GM20000 (cell line): ENCODE results near the gene CDKN2B.

Experiments
- DNase-seq: peaks from one replicate; pipeline ENCODE4 v3.0.0; 2012; ENCODE audit warnings: low spot score
- TF ChIP-seq, protein P1 (sequence below): IDR thresholded peaks from 2 replicates; pipeline ENCODE4 v1.5.1; 2012; ENCODE audit warnings: mild to moderate bottlenecking, control low read depth; ENCODE audit errors: extremely low read depth, missing control alignments

Gene CDKN2B

DNA sequence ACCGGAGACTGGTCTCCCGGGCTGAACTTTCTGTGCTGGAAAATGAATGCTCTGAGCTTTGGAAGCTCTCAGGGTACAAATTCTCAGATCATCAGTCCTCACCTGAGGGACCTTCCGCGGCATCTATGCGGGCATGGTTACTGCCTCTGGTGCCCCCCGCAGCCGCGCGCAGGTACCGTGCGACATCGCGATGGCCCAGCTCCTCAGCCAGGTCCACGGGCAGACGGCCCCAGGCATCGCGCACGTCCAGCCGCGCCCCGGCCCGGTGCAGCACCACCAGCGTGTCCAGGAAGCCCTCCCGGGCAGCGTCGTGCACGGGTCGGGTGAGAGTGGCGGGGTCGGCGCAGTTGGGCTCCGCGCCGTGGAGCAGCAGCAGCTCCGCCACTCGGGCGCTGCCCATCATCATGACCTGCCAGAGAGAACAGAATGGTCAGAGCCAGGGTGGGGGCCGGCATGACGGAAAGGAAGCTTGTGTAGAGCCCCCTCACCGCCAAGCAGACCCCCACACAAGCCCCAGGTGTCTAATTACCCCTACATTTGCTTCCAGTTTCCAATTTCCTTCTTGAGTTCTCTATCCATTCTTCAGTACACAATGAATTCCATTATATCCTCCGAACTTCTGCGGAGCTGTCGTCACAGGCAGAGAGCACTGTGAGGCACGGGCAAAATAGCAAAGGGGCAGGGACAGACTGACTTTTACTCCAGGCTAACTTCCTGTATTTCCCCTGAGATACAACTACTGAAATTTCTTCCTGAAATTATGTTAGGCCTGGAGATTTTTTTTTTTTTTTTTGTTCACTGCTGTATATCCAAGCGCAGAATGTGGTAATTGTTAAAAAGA, 38.1 kb downstream of the CDKN2B start:
- DNase-seq = no peak
- TF ChIP-seq, protein P1, sequence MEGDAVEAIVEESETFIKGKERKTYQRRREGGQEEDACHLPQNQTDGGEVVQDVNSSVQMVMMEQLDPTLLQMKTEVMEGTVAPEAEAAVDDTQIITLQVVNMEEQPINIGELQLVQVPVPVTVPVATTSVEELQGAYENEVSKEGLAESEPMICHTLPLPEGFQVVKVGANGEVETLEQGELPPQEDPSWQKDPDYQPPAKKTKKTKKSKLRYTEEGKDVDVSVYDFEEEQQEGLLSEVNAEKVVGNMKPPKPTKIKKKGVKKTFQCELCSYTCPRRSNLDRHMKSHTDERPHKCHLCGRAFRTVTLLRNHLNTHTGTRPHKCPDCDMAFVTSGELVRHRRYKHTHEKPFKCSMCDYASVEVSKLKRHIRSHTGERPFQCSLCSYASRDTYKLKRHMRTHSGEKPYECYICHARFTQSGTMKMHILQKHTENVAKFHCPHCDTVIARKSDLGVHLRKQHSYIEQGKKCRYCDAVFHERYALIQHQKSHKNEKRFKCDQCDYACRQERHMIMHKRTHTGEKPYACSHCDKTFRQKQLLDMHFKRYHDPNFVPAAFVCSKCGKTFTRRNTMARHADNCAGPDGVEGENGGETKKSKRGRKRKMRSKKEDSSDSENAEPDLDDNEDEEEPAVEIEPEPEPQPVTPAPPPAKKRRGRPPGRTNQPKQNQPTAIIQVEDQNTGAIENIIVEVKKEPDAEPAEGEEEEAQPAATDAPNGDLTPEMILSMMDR = no peak

DNA sequence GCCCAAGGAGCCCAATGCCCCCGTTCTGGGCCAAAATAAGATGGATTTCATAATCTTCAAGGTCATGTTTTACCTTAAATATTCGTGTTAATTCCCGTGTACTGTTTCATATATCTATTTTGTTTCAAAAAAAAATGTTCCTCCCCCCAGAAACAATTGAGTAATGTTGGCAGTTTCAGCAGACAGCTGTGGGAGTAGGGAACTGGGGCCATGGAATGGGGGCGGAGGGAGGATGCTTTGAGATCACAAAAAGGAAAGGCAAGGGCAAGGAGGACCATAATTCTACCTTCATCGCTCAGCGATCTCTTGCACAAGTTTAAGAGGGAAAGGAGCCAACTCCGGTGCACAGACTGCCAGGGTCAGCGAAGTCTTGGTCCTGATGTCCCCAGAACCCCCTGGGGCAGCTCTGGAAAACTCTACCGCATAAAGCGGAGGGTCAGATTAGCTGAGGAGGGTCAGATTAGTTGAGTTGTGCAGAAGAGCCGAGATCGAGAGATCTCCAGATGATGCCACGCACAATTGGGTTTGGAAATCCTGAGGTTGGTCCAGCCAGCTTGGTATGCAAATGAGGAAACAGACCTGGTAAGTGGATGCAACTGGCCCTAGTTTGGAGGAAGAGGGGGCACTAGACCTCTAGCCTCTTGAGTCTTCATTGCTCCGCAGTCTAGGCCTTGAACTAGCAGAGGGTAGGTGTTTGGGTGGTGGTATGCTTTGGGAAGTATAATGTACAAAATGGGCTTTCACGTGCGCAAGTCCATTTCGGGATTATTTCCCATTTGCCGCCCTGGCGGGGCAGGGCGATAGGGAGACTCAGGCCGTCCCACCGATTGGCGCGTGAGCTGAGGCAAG, 38.9 kb downstream of the CDKN2B start:
- TF ChIP-seq, protein P1 = no peak
- no peak for DNase-seq

- TF ChIP-seq, protein P1 = no peak
- DNase-seq = no peak
Measured at GRCh38 chr9:21969011-21969940, 39.8 kb downstream of the CDKN2B start.

DNA sequence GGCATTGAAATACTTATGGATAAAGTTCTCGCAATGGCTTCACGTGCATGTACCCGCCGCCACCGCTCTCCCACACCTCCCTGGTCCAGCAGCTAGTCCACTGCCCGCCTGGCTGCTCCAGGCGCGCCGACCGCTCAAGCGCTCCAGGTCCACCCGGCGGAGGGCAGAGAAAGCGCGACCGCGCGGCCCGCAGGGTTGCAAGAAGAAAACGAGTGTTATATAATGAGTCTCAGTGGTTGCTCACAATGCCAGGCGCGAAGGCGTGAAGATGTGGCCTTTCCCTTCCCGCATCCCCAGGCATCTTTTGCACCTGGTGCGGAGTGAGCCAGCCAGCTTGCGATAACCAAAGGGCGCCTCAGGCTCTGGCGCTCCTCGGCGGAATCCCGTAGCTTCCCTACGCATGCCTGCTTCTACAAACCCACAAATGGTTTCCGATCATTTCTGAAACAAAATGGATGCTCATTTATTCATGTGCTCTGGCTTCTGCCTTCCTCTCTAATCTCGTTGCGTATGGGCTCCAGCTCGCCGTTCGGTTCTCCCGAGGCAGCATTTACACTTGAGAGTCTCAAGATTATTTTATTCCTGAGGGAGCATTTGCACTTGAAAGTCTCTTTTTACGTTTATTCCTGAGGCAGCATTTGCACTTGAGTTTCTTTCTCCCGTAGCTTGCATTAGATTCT, 40.6 kb downstream of the CDKN2B start:
- no peak for DNase-seq
- TF ChIP-seq, protein P1 = no peak

- DNase-seq = no peak
- TF ChIP-seq, protein P1 = no peak
Measured at GRCh38 chr9:21967702-21968101, 41.4 kb downstream of the CDKN2B start.

DNA sequence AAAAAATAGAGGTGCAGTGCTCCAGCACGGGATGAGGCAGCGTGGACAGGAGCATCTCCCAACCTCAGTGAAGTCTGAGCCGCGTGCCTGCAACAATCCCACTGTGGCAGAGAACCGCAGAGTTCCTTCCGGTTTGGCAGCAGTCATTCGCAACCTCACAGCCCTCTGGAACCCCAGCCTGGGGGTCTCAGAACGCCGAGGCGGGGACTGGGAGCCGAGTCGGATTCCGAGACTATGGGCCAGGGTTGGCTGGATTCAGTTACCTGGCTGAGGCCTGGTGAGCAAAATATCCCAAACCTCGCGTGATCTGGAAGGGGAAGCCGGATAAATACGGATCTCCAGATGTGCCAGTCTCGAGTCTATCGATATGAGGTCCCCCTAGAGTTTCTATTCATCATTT, 41.9 kb downstream of the CDKN2B start:
- TF ChIP-seq, protein P1 = no peak
- DNase-seq = no peak
